ENCODE measurements around the gene SSTR4.

DNA sequence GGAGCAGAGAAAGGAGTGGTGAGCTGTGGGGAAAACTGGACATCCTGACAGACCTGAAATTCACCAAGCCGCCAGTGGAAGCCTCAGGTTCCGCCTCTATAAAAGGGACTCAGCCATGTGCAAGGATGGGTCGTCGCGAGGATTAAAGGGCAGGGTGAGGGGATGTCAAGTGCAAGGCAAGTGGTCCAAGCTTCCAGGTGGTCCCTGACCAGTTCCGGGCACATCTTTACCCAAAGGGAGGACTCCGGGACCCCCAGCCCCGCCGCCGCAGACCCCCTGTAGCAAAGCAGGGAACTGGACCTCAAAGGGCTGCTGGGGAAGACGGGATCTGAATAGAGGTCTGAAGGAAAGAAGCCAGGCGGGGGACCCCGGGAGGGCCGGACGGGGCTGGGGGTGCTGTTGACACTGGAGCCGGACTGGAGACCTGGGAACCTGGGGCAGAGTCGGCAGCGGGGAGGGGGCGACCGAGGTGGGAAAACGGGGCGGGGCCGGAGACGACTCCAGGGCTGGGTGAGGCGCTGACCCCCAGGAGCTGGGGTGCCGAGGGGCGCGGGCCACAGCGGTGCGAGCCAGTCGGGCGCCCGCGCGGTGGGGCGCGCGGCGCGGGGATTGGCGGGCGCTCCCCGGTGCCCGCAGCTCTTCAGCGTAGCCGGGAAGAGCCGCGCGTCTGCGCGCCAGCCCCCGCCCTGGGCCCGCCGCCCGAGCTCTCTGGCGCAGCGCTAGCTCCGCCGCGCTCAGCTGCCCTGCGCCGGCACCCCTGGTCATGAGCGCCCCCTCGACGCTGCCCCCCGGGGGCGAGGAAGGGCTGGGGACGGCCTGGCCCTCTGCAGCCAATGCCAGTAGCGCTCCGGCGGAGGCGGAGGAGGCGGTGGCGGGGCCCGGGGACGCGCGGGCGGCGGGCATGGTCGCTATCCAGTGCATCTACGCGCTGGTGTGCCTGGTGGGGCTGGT lies at the start of gene SSTR4:
- TF ChIP-seq ESRRA (CRISPR knock-in tag; IDR thresholded peaks at IDR 0.05; ENCODE audit: borderline replicate concordance) (no peak), OVOL2 (CRISPR knock-in tag; IDR thresholded peaks at IDR 0.05; ENCODE audit: borderline replicate concordance) (no peak)
- TF ChIP-seq, protein P1, sequence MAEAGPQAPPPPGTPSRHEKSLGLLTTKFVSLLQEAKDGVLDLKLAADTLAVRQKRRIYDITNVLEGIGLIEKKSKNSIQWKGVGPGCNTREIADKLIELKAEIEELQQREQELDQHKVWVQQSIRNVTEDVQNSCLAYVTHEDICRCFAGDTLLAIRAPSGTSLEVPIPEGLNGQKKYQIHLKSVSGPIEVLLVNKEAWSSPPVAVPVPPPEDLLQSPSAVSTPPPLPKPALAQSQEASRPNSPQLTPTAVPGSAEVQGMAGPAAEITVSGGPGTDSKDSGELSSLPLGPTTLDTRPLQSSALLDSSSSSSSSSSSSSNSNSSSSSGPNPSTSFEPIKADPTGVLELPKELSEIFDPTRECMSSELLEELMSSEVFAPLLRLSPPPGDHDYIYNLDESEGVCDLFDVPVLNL (CRISPR knock-in tag; IDR thresholded peaks at IDR 0.05; ENCODE audit: borderline replicate concordance, low read depth): no peak
- TF ChIP-seq, protein P2, sequence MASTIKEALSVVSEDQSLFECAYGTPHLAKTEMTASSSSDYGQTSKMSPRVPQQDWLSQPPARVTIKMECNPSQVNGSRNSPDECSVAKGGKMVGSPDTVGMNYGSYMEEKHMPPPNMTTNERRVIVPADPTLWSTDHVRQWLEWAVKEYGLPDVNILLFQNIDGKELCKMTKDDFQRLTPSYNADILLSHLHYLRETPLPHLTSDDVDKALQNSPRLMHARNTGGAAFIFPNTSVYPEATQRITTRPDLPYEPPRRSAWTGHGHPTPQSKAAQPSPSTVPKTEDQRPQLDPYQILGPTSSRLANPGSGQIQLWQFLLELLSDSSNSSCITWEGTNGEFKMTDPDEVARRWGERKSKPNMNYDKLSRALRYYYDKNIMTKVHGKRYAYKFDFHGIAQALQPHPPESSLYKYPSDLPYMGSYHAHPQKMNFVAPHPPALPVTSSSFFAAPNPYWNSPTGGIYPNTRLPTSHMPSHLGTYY (CRISPR knock-in tag; IDR thresholded peaks at IDR 0.05): no peak
- TF ChIP-seq, protein P3, sequence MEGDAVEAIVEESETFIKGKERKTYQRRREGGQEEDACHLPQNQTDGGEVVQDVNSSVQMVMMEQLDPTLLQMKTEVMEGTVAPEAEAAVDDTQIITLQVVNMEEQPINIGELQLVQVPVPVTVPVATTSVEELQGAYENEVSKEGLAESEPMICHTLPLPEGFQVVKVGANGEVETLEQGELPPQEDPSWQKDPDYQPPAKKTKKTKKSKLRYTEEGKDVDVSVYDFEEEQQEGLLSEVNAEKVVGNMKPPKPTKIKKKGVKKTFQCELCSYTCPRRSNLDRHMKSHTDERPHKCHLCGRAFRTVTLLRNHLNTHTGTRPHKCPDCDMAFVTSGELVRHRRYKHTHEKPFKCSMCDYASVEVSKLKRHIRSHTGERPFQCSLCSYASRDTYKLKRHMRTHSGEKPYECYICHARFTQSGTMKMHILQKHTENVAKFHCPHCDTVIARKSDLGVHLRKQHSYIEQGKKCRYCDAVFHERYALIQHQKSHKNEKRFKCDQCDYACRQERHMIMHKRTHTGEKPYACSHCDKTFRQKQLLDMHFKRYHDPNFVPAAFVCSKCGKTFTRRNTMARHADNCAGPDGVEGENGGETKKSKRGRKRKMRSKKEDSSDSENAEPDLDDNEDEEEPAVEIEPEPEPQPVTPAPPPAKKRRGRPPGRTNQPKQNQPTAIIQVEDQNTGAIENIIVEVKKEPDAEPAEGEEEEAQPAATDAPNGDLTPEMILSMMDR (IDR thresholded peaks at IDR 0.05): no peak

All from WTC11 (cell line).